Adrenal gland (tissue), 12 donors: ENCODE data around the gene WWP2. TPM values are rescaled to one million over a fixed set of nuclear protein-coding genes. Genes with fewer than 3 reads are reported as not detected.
"Not testable (repeated sequence)": the region's sequence is repeated elsewhere in the genome, so short reads cannot be mapped to it uniquely, and the experiment has no call there.

Source experiments
- DNase-seq, 7 donors: peaks; one replicate each; pipeline ENCODE4 v3.0.0-alpha.2; 2019 to 2020
- H3K27ac ChIP-seq, 5 donors: fragments of 200-600 bp; sonication (generic) in 4 of 5; 1 replicate in 3 of 5; 2 replicates in 2 of 5; pipeline versions ENCODE4 v1.5.1 to v1.8.0; 2016 to 2020; ENCODE audit warnings: mild to moderate bottlenecking in 1 of 5
- H3K27me3 ChIP-seq: fragments of 200-600 bp; 2 replicates; pipeline ENCODE4 v1.8.0; 2021
- H3K36me3 ChIP-seq, 2 donors: fragments of 200-600 bp; replicated peaks in 1 of 2; 1 replicate in 1 of 2; 2 replicates in 1 of 2; pipeline versions ENCODE4 v1.5.1 to v1.8.0; 2018 to 2022
- H3K4me1 ChIP-seq, 2 donors: fragments of 200-600 bp; replicated peaks in 1 of 2; 1 replicate in 1 of 2; 2 replicates in 1 of 2; pipeline versions ENCODE4 v1.5.1 to v1.8.0; 2018 to 2021
- H3K4me3 ChIP-seq, 4 donors: fragments of 200-600 bp; sonication (generic) in 3 of 4; one replicate each; pipeline ENCODE4 v1.5.1; 2016 to 2018
- H3K9me3 ChIP-seq, 3 donors: fragments of 200-600 bp; sonication (generic) in 1 of 3; replicated peaks in 1 of 3; 1 replicate in 2 of 3; 2 replicates in 1 of 3; pipeline versions ENCODE4 v1.5.1 to v1.8.0; 2016 to 2021
- CTCF ChIP-seq, 6 experiments: fragments of 450-650 bp in 4 of 6; fragments of 200-600 bp in 2 of 6; sonication (generic) in 1 of 6; IDR thresholded peaks; 1 replicate in 5 of 6; 2 replicates in 1 of 6; pipeline versions ENCODE4 v1.5.1 to v1.8.0; 2016 to 2021; ENCODE audit warnings: antibody characterized with exemption in 6 of 6, mild to moderate bottlenecking in 2 of 6, moderate library complexity in 1 of 6
- POLR2A ChIP-seq, 2 donors: fragments of 450-650 bp; IDR thresholded peaks; one replicate each; pipeline ENCODE4 v1.6.1; 2017; ENCODE audit warnings: antibody characterized with exemption in 2 of 2, mild to moderate bottlenecking in 2 of 2, moderate library complexity in 1 of 2
- WGBS, 4 donors: extraction: QIAGEN DNeasy Blood & Tissue Kit in 2 of 4; methylation state at CpG; one replicate each; pipeline versions ENCODE4 v1.1.5 to v1.1.7; 2013 to 2017; 5-methylcytosine and 5-hydroxymethylcytosine counted together
- intact Hi-C, 2 donors: fragments of 100-400 bp; cut with DNase I; formaldehyde crosslinking; loops; one replicate each; pipeline versions ENCODE4 v1.14.1 to v1.15.0; 2022 to 2023
- polyA plus RNA-seq, 3 donors: library from polyadenylated mRNA; stranded (reverse); fragments of 200-250 nt in 2 of 3; fragments of 350-450 nt in 1 of 3; fragmentation: Illumina TruSeq in 1 of 3; extraction: RNeasy Lipid Tissue Mini Kit (QIAGEN cat#74804) in 1 of 3; gene quantifications; one replicate each; pipeline ENCODE4 v1.2.3, GENCODE V29; 2013 to 2014
- total RNA-seq, 9 donors: library from RNA; depleted of rRNA in 4 of 9; stranded (reverse); fragments of >200 nt in 4 of 9; fragments of 120-200 nt in 1 of 9; fragmentation: NEBNext Ultra II Directional in 1 of 9; extraction: Animal tissue kit (Norgen Biotek cat#: 25700) in 1 of 9; gene quantifications; one replicate each; pipeline versions ENCODE4 v1.1.0 to v1.2.4, GENCODE V29; 2013 to 2023
- donor health status: healthy with polysubstance abuse.
- donor health status: Bipolar disorder and iron deficiency.
- donor health status: DM: yes; HTN: yes; CAD: no.
- donor health status: DM: no; HTN: no; CAD: no.
- donor health status: DM: no; HTN: no; CAD: no.
- donor health status: DM: yes; HTN: yes; CAD: no.

WWP2 gene
- total and polyA plus RNA-seq, 12 donors, result 28.3 to 99.8 (median 72.0) TPM

GRCh38 chr16:69799611-69800031, 37.5 kb downstream of the WWP2 start:
- H3K27me3 ChIP-seq, result no peaks in the 10 kb centered on the region

GRCh38 chr16:69804297-69804696, 42.2 kb downstream of the WWP2 start:
- TF ChIP-seq CTCF (IDR thresholded peaks at IDR 0.05) (no peak), POLR2A (IDR thresholded peaks at IDR 0.05) (no peak)
- WGBS, 4 donors, result 64 to 74% (median 71%) methylated on average over 1 of the region's 1 CpG
- intact Hi-C loops, result no loop called here
- no peak overlapping the region for H3K27ac ChIP-seq
- no peaks in the 10 kb centered on the region for H3K27me3 ChIP-seq
- no peak for DNase-seq
- no peak overlapping the region for H3K4me3 ChIP-seq
- H3K36me3 ChIP-seq, result peaks cover 0 to 19% of the 10 kb centered on the region in 2 donors
- H3K9me3 ChIP-seq, result no peaks in the 10 kb centered on the region
- H3K4me1 ChIP-seq, result peaks cover 0 to 7% of the 10 kb centered on the region in 2 donors

More at GRCh38 chr16:69799611-69800031, 37.5 kb downstream of the WWP2 start:
- 75 to 91% (median 81%) methylated on average over 11 of the region's 11 CpGs for WGBS, 4 donors
- TF ChIP-seq CTCF (IDR thresholded peaks at IDR 0.05), result no peak
- TF ChIP-seq POLR2A (IDR thresholded peaks at IDR 0.05), result no peak
- Histone ChIP-seq H3K27ac (no peak overlapping the region), H3K4me3 (no peak overlapping the region), H3K36me3 (peaks cover 0 to 21% of the 10 kb centered on the region in 2 donors), H3K4me1 (peaks cover 3 to 4% of the 10 kb centered on the region in 2 donors), H3K9me3 (no peaks in the 10 kb centered on the region)
- intact Hi-C loops, result loop anchor here (5.0 kb wide), 2 partner anchors 128 to 133 kb away; no protein-coding TSS in a partner anchor
- DNase-seq, result peak in 1 of 7 donors; percentile 46

- peaks cover 0 to 12% of the 10 kb centered on the region in 2 donors for H3K36me3 ChIP-seq
- H3K27me3 ChIP-seq, H3K9me3 ChIP-seq, H3K4me3 ChIP-seq, H3K27ac ChIP-seq, H3K4me1 ChIP-seq, intact Hi-C loops, DNase-seq: not testable (repeated sequence)
Measured at GRCh38 chr16:69806776-69807175, 44.6 kb downstream of the WWP2 start.

GRCh38 chr16:69812688-69813014, 50.5 kb downstream of the WWP2 start:
- H3K4me3 ChIP-seq, result no peak overlapping the region
- DNase-seq, result peak in 1 of 7 donors; percentile 45
- no peaks in the 10 kb centered on the region for H3K9me3 ChIP-seq
- intact Hi-C loops, result no loop called here
- H3K27ac ChIP-seq, result no peak overlapping the region
- no peaks in the 10 kb centered on the region for H3K27me3 ChIP-seq
- peaks cover 0 to 12% of the 10 kb centered on the region in 2 donors for H3K36me3 ChIP-seq
- H3K4me1 ChIP-seq, result peaks cover 0 to 7% of the 10 kb centered on the region in 2 donors
- 96 to 100% (median 98%) methylated on average over 2 of the region's 2 CpGs for WGBS, 4 donors
- TF ChIP-seq POLR2A (IDR thresholded peaks at IDR 0.05) (no peak), CTCF (IDR thresholded peaks at IDR 0.05) (no peak)

GRCh38 chr16:69814078-69814477, 51.9 kb downstream of the WWP2 start:
- no peak overlapping the region for H3K27ac ChIP-seq
- intact Hi-C loops, result no loop called here

More at GRCh38 chr16:69814078-69814477, 51.9 kb downstream of the WWP2 start:
- Histone ChIP-seq H3K4me3 (no peak overlapping the region), H3K9me3 (no peaks in the 10 kb centered on the region), H3K36me3 (peaks cover 0 to 9% of the 10 kb centered on the region in 2 donors), H3K4me1 (peaks cover 0 to 7% of the 10 kb centered on the region in 2 donors), H3K27me3 (no peaks in the 10 kb centered on the region)
- peak in 1 of 7 donors; percentile 14 for DNase-seq
- TF ChIP-seq CTCF (IDR thresholded peaks at IDR 0.05) (no peak), POLR2A (IDR thresholded peaks at IDR 0.05) (no peak)
- 81 to 88% (median 84%) methylated on average over 5 of the region's 5 CpGs for WGBS, 4 donors
